Activated CD8-positive, alpha-beta T cell treated with anti-CD3 and anti-CD28 coated beads for 36 hours (primary cell): ENCODE results near the gene UBAC2. TPM values are rescaled to one million over a fixed set of nuclear protein-coding genes. Genes with fewer than 3 reads are reported as not detected.

Experiments used
- ATAC-seq: fragments of 200-7000 bp; cut with Tn5 transposase; one replicate; pipeline ENCODE4 v1.10.0; 2021; ENCODE audit warnings: mild to moderate bottlenecking, moderate library complexity
- CTCF ChIA-PET: fragments of 350-600 bp; sonication (Branson Sonifier 250); formaldehyde crosslinking; loops from one replicate; lab custom pipeline; 2021; ENCODE audit warnings: antibody characterized with exemption; lab: Charles Lee
- POLR2A ChIA-PET: fragments of 350-600 bp; sonication (Branson Sonifier 250); formaldehyde crosslinking; loops from one replicate; lab custom pipeline; 2021; ENCODE audit warnings: antibody characterized with exemption; lab: Charles Lee
- DNase-seq: peaks from one replicate; pipeline ENCODE4 v3.0.0-alpha.2; 2020
- H3K27ac Mint-ChIP-seq: one replicate; pipeline ENCODE4 v1.8.0; 2021; ENCODE audit warnings: mild to moderate bottlenecking, mixed read lengths
- H3K27me3 Mint-ChIP-seq: one replicate; pipeline ENCODE4 v1.8.0; 2021; ENCODE audit warnings: mixed read lengths
- H3K36me3 Mint-ChIP-seq: one replicate; pipeline ENCODE4 v1.8.0; 2021; ENCODE audit warnings: low read depth, mixed read lengths
- H3K4me1 Mint-ChIP-seq: one replicate; pipeline ENCODE4 v1.8.0; 2021; ENCODE audit warnings: low read depth, mixed read lengths
- H3K4me3 Mint-ChIP-seq: one replicate; pipeline ENCODE4 v1.8.0; 2021; ENCODE audit warnings: mild to moderate bottlenecking, moderate library complexity, mixed read lengths
- H3K9me3 Mint-ChIP-seq: one replicate; pipeline ENCODE4 v1.8.0; 2021; ENCODE audit warnings: mixed read lengths
- CTCF ChIP-seq: fragments of 200-600 bp; IDR thresholded peaks from one replicate; pipeline ENCODE4 v1.8.0; 2022; ENCODE audit warnings: antibody characterized with exemption, mild to moderate bottlenecking
- intact Hi-C: fragments of 100-400 bp; cut with micrococcal nuclease; formaldehyde crosslinking; loops from one replicate; pipeline ENCODE4 v1.10.0; 2022
- total RNA-seq, 2 experiments: library from RNA; stranded (reverse); gene quantifications; one replicate each; pipeline ENCODE4 v1.2.3, GENCODE V29; 2021

UBAC2 gene
- total RNA-seq, 2 experiments from 2014 or later = 63.7 to 68.4 TPM

GRCh38 chr13:99294958-99295357 lies 94.3 kb downstream of the UBAC2 start:
- Mint-ChIP-seq H3K9me3 (no peaks in the 10 kb centered on the region), H3K36me3 (peaks cover 54% of the 10 kb centered on the region), H3K4me1 (peaks cover 75% of the 10 kb centered on the region), H3K27me3 (no peaks in the 10 kb centered on the region), H3K4me3 (no peak overlapping the region), H3K27ac (peak overlapping the region; percentile 34)
- TF ChIP-seq CTCF = no peak
- ATAC-seq (no peak), DNase-seq (no peak)
- ChIA-PET CTCF (interaction anchor here (1.0 to 1.6 kb wide), 3 partner anchors 23 to 27 kb away, joined by 3 read pairs; no protein-coding TSS in a partner anchor), POLR2A (interaction anchor here (0.7 to 1.4 kb wide), 2 partner anchors 10 to 88 kb away, joined by 3 to 5 read pairs; no protein-coding TSS in a partner anchor)
- intact Hi-C loops = no loop called here

GRCh38 chr13:99295488-99296252 lies 95.0 kb downstream of the UBAC2 start:
- ChIA-PET CTCF (interaction anchor here (1.0 to 1.6 kb wide), 4 partner anchors 23 to 92 kb away, joined by 3 to 5 read pairs (median 4); no protein-coding TSS in a partner anchor), POLR2A (interaction anchor here (0.7 to 1.3 kb wide), 4 partner anchors 11 to 20 kb away, joined by 3 read pairs; no protein-coding TSS in a partner anchor)
- H3K36me3 Mint-ChIP-seq = peaks cover 50% of the 10 kb centered on the region
- no peaks in the 10 kb centered on the region for H3K27me3 Mint-ChIP-seq
- H3K4me3 Mint-ChIP-seq = no peak overlapping the region
- ATAC-seq (no peak), DNase-seq (no peak)
- no peak for TF ChIP-seq CTCF
- no peaks in the 10 kb centered on the region for H3K9me3 Mint-ChIP-seq
- H3K4me1 Mint-ChIP-seq = peaks cover 77% of the 10 kb centered on the region
- H3K27ac Mint-ChIP-seq = peak overlapping the region; percentile 35
- intact Hi-C loops = loop anchor here (1.0 to 2.0 kb wide), 2 partner anchors 15 to 25 kb away; no protein-coding TSS in a partner anchor

- peaks cover 74% of the 10 kb centered on the region for H3K4me1 Mint-ChIP-seq
- peak; percentile 41 for DNase-seq
- ChIA-PET CTCF (interaction anchor here (1.2 to 3.1 kb wide), 5 partner anchors 10 to 140 kb away, joined by 4 to 18 read pairs (median 5); partner anchors contain the start of gene GPR183), POLR2A (interaction anchor here (0.7 to 1.9 kb wide), 8 partner anchors 11 to 56 kb away, joined by 3 to 6 read pairs (median 3); partner anchors contain the start of gene GPR183)
- peaks cover 44% of the 10 kb centered on the region for H3K36me3 Mint-ChIP-seq
- peak overlapping the region; percentile 58 for H3K4me3 Mint-ChIP-seq
- intact Hi-C loops = loop anchor here (1.0 to 2.0 kb wide), 2 partner anchors 14 to 26 kb away; no protein-coding TSS in a partner anchor
- no peaks in the 10 kb centered on the region for H3K9me3 Mint-ChIP-seq
- TF ChIP-seq CTCF = no peak
- peak; percentile 76 for ATAC-seq
- peak overlapping the region; percentile 89 for H3K27ac Mint-ChIP-seq
- H3K27me3 Mint-ChIP-seq = no peaks in the 10 kb centered on the region
Measured at GRCh38 chr13:99296398-99296797, 95.7 kb downstream of the UBAC2 start.

DNA sequence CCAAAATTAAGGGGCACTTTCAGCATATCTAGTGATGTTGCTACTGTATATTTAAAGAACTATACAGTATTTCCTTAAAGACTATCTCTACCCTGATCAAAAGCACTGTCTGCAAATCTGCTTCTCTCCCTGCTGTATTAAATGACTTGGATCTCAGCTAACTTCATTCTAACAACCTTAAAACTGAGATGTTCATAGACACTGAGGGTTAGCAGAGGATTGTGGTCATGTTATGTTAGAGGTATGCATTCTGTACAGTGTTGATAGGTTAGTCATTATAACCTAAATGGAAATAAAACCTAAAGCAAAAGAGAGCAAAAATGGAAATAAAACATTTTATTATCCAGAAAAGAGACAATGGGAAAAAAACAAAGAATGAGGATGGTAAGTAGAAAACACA lies 96.7 kb downstream of the UBAC2 start:
- ChIA-PET CTCF (interaction anchor here (1.2 to 3.1 kb wide), 8 partner anchors 9 to 208 kb away, joined by 4 to 18 read pairs (median 6); partner anchors contain the start of gene GPR183), POLR2A (interaction anchor here (0.9 to 1.9 kb wide), 7 partner anchors 10 to 93 kb away, joined by 3 to 6 read pairs (median 3); partner anchors contain the start of gene GPR183)
- Mint-ChIP-seq H3K27me3 (no peaks in the 10 kb centered on the region), H3K36me3 (peaks cover 44% of the 10 kb centered on the region), H3K27ac (peak overlapping the region; percentile 89), H3K4me3 (peak overlapping the region; percentile 31), H3K9me3 (no peaks in the 10 kb centered on the region), H3K4me1 (peaks cover 80% of the 10 kb centered on the region)
- TF ChIP-seq CTCF = no peak
- DNase-seq = no peak
- peak; percentile 54 for ATAC-seq
- intact Hi-C loops = loop anchor here (2.0 kb wide), 1 partner anchor 13 kb away; no protein-coding TSS in a partner anchor
